ENCODE measurements around the gene PDZK1IP1.

Gene PDZK1IP1

GRCh38 chr1:47224676-47225399 is 35.0 kb upstream of the PDZK1IP1 start:
- H3K27ac ChIP-seq, result no peak overlapping the region
- DNase-seq (ENCODE audit: low read depth, low spot score), result no peak

GRCh38 chr1:47223921-47224675 is 34.3 kb upstream of the PDZK1IP1 start:
- H3K27ac ChIP-seq, result no peak overlapping the region
- DNase-seq (ENCODE audit: low read depth, low spot score), result no peak

- no peak for DNase-seq (ENCODE audit: low read depth, low spot score)
- no peak overlapping the region for H3K27ac ChIP-seq
These were observed 33.5 kb upstream of the PDZK1IP1 start for GRCh38 chr1:47223174-47223920.

DNA sequence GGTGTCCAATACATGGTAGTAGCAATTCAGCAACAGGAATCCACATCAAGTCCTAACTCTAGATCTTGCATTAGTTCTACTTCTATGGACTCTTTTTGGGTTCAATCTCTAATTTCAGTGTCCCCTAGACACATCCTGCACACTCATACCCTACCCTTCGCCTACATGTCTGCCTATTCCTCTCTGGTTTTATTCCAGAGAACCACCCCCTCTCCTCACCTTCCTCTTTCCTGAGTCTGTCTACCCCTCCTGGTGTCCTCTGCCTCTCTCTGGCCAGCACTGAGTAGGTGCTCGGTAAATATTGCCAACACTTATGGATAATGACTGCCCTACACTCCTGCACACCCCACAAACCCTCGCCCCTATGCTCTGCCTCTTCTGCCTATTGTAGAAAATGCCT is 32.6 kb upstream of the PDZK1IP1 start:
- no peak for DNase-seq (ENCODE audit: low read depth, low spot score)
- H3K27ac ChIP-seq, result no peak overlapping the region

- no peak for DNase-seq (ENCODE audit: low read depth, low spot score)
- H3K27ac ChIP-seq, result no peak overlapping the region
These were observed 29.9 kb upstream of the PDZK1IP1 start for GRCh38 chr1:47219590-47220220.

GRCh38 chr1:47219001-47219400 is 29.2 kb upstream of the PDZK1IP1 start:
- DNase-seq (ENCODE audit: low read depth, low spot score), result no peak
- no peak overlapping the region for H3K27ac ChIP-seq

- no peak for DNase-seq (ENCODE audit: low read depth, low spot score)
- H3K27ac ChIP-seq, result no peak overlapping the region
These were observed 26.6 kb upstream of the PDZK1IP1 start for GRCh38 chr1:47216278-47217059.

DNA sequence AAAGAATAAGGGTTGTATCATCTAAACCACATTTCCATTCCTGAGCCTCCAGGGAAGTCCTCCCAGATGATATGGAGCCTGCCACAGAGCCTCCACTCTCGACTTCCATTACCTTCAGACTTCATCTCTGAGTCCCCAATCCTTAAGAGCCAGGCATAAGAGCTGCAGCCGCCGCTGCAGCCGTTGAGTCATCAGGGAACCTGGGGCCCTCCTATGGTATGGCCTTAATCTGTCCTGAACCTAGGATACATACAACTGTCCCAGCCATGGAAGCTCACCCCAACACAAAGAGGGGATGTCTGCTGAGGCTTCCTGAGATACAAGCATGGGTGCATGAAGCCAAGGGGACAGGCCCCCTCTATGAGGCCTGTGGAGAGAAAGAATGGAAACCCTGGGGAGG is 25.9 kb upstream of the PDZK1IP1 start:
- H3K27ac ChIP-seq, result no peak overlapping the region
- no peak for DNase-seq (ENCODE audit: low read depth, low spot score)

DNA sequence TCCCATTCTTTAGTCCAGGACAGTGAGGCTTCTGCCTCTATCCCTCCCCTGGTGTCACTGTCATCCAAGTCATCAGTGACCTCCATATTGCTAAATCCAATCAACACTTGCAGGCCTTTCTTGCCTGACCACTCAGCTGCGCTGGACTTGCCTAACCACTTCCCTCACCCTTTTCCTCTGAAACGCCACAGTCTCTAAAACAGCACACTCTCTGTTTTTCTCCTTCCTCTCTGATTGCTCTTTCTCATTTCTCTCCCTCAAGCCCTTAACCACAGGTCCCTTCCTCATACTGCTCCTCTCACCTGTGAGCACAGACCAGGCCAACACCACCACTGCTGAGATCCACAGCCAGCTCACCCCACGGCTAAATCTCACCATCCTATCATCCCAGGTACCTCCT is 24.7 kb upstream of the PDZK1IP1 start:
- DNase-seq (ENCODE audit: low read depth, low spot score), result no peak
- no peak overlapping the region for H3K27ac ChIP-seq

- no peak overlapping the region for H3K27ac ChIP-seq
- no peak for DNase-seq (ENCODE audit: low read depth, low spot score)
These were observed 23.6 kb upstream of the PDZK1IP1 start for GRCh38 chr1:47213230-47213963.

- no peak for DNase-seq (ENCODE audit: low read depth, low spot score)
- no peak overlapping the region for H3K27ac ChIP-seq
These were observed 22.9 kb upstream of the PDZK1IP1 start for GRCh38 chr1:47212636-47213229.

- DNase-seq (ENCODE audit: low read depth, low spot score), result no peak
- no peak overlapping the region for H3K27ac ChIP-seq
These were observed 22.0 kb upstream of the PDZK1IP1 start for GRCh38 chr1:47211796-47212269.

GRCh38 chr1:47210666-47211065 is 20.8 kb upstream of the PDZK1IP1 start:
- no peak for DNase-seq (ENCODE audit: low read depth, low spot score)
- peak overlapping the region; percentile 12 for H3K27ac ChIP-seq

GRCh38 chr1:47209725-47210325 is 20.0 kb upstream of the PDZK1IP1 start:
- no peak for DNase-seq (ENCODE audit: low read depth, low spot score)

DNA sequence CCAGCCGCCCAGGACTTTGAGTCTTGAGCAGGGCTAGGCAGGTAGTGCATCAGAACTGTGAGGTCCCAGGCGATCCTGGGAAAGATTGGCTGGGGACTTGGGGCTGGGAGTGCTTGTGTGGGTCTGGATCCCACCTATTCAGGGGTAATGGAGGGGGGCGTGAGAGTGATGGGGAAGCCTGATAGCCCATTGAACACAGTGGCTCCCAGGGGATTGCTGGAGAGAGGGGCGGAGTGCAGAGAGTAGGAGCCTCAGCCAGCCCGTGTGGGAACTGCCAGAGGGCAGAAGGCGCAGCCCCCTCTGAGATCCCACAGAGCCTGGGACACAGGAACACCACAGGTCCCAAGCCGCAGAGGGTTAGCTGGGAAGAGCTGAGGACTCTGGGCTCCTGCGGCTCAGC is 19.3 kb upstream of the PDZK1IP1 start:
- H3K27ac ChIP-seq, result no peak overlapping the region
- DNase-seq (ENCODE audit: low read depth, low spot score), result no peak

More at GRCh38 chr1:47209725-47210325, 20.0 kb upstream of the PDZK1IP1 start:
- H3K27ac ChIP-seq, result peak overlapping the region; percentile 12

DNA sequence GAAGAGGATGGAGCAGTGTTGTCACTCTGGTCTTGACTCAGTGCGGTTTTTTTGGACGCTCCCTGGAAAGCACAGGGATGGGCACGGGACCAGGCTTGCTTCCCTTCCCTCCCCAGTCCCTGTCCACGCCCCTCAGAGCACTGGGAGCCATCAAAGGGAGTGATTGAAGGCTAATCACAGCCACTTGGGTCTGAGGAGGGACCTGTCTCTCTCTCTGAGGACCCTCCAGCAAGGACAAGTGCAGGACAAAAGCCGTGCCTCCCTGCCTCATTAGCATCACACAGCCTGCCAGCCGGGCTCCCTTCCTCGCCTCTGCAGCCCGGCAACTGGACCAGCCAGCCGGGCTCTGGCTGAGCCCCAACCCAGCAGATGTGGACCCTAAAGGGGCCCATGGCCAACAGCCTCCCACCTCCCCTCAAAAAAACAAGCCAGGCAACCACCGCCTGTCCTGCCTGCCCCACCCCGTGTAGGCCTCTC is 18.6 kb upstream of the PDZK1IP1 start:
- DNase-seq (ENCODE audit: low read depth, low spot score), result no peak
- H3K27ac ChIP-seq, result no peak overlapping the region

GRCh38 chr1:47207803-47208373 is 18.1 kb upstream of the PDZK1IP1 start:
- no peak for DNase-seq (ENCODE audit: low read depth, low spot score)
- no peak overlapping the region for H3K27ac ChIP-seq

GRCh38 chr1:47205918-47206317 is 16.1 kb upstream of the PDZK1IP1 start:
- H3K27ac ChIP-seq, result no peak overlapping the region
- no peak for DNase-seq (ENCODE audit: low read depth, low spot score)

Data from epithelial cell of prostate (primary cell).